Measurements from ENCODE around the gene PTPRN2. TPM values are rescaled to one million over a fixed set of nuclear protein-coding genes. Genes with fewer than 3 reads are reported as not detected.
"Not testable (repeated sequence)": the region's sequence is repeated elsewhere in the genome, so short reads cannot be mapped to it uniquely, and the experiment has no call there.

The PTPRN2 gene
- polyA plus RNA-seq, 1 of the 3 experiments (the other 2 are of a cell fraction) = 4.0 TPM

GRCh38 chr7:158348446-158348845, 239.2 kb downstream of the PTPRN2 start:
- H4K20me1 ChIP-seq (ENCODE audit: insufficient read depth) = no peaks in the 10 kb centered on the region
- H3K27ac ChIP-seq (ENCODE audit: low read depth in 2 of 2, low read length in 1 of 2) = no peak overlapping the region
- H3K9ac ChIP-seq = no peak overlapping the region
- no peaks in the 10 kb centered on the region for H3K27me3 ChIP-seq (ENCODE audit: insufficient read depth)
- H3K4me1 ChIP-seq (ENCODE audit: control insufficient read depth in 1 of 2, insufficient read depth in 2 of 2, low read depth in 1 of 2, low read length in 1 of 2) = peaks cover 0 to 5% of the 10 kb centered on the region in 2 experiments; a peak in 1 of 4 replicates
- H2AFZ ChIP-seq (ENCODE audit: low read depth) = no peak overlapping the region
- 30% methylated on average over 3 of the region's 3 CpGs for WGBS (ENCODE audit: low lambda C conversion rate)
- no peaks in the 10 kb centered on the region for H3F3A ChIP-seq (replicated peaks; ENCODE audit: insufficient read depth)
- DNase-seq = no peak
- no peak overlapping the region for H3K4me2 ChIP-seq
- ChIA-PET CTCF (no interaction called here), POLR2A (no interaction called here)
- H3K9me2 ChIP-seq = no peaks in the 10 kb centered on the region
- TF ChIP-seq FOXJ3 (CRISPR knock-in tag; IDR thresholded peaks at IDR 0.05) (no peak), MAX (IDR thresholded peaks at IDR 0.05; ENCODE audit: low read depth) (no peak), ZBTB33 (IDR thresholded peaks at IDR 0.05; ENCODE audit: borderline replicate concordance, low read depth) (no peak), TEAD4 (IDR thresholded peaks at IDR 0.05; ENCODE audit: borderline replicate concordance, insufficient read depth) (no peak)
- H3K79me2 ChIP-seq (ENCODE audit: insufficient read depth) = no peaks in the 10 kb centered on the region
- no peaks in the 10 kb centered on the region for H3K9me3 ChIP-seq
- H3K36me3 ChIP-seq (replicated peaks in 1 of 2; ENCODE audit: control insufficient read depth in 1 of 2, insufficient read depth in 2 of 2, low read length in 1 of 2) = no peaks in the 10 kb centered on the region
- H3K4me3 ChIP-seq (ENCODE audit: low read depth in 2 of 2, low read length in 1 of 2) = no peak overlapping the region

- H3K27ac ChIP-seq (ENCODE audit: low read depth in 2 of 2, low read length in 1 of 2); H3K4me1 ChIP-seq (ENCODE audit: control insufficient read depth in 1 of 2, insufficient read depth in 2 of 2, low read depth in 1 of 2, low read length in 1 of 2); CTCF ChIA-PET; H3K79me2 ChIP-seq (ENCODE audit: insufficient read depth); POLR2A ChIA-PET; H4K20me1 ChIP-seq (ENCODE audit: insufficient read depth); H3K9ac ChIP-seq; H3K9me3 ChIP-seq; H3K36me3 ChIP-seq (replicated peaks in 1 of 2; ENCODE audit: control insufficient read depth in 1 of 2, insufficient read depth in 2 of 2, low read length in 1 of 2); H3K9me2 ChIP-seq; H2AFZ ChIP-seq (ENCODE audit: low read depth); H3K27me3 ChIP-seq (ENCODE audit: insufficient read depth); DNase-seq; H3K4me2 ChIP-seq; H3F3A ChIP-seq (replicated peaks; ENCODE audit: insufficient read depth); H3K4me3 ChIP-seq (ENCODE audit: low read depth in 2 of 2, low read length in 1 of 2): not testable (repeated sequence)
- 23% methylated on average over 4 of the region's 4 CpGs for WGBS (ENCODE audit: low lambda C conversion rate)
Measured at GRCh38 chr7:158348039-158348438, 239.6 kb downstream of the PTPRN2 start.

- DNase-seq = no peak
- Histone ChIP-seq H3K27ac (ENCODE audit: low read depth in 2 of 2, low read length in 1 of 2) (no peak overlapping the region), H3K9me3 (no peaks in the 10 kb centered on the region), H4K20me1 (ENCODE audit: insufficient read depth) (no peaks in the 10 kb centered on the region), H3K79me2 (ENCODE audit: insufficient read depth) (no peaks in the 10 kb centered on the region), H3F3A (replicated peaks; ENCODE audit: insufficient read depth) (no peaks in the 10 kb centered on the region), H3K4me1 (ENCODE audit: control insufficient read depth in 1 of 2, insufficient read depth in 2 of 2, low read depth in 1 of 2, low read length in 1 of 2) (no peaks in the 10 kb centered on the region; a peak in 1 of 4 replicates), H3K27me3 (ENCODE audit: insufficient read depth) (no peaks in the 10 kb centered on the region), H3K4me3 (ENCODE audit: low read depth in 2 of 2, low read length in 1 of 2) (no peak overlapping the region), H3K4me2 (no peak overlapping the region), H3K9me2 (no peaks in the 10 kb centered on the region), H2AFZ (ENCODE audit: low read depth) (no peak overlapping the region), H3K36me3 (replicated peaks in 1 of 2; ENCODE audit: control insufficient read depth in 1 of 2, insufficient read depth in 2 of 2, low read length in 1 of 2) (no peaks in the 10 kb centered on the region), H3K9ac (no peak overlapping the region)
- CTCF ChIA-PET = interaction anchor here (0.7 to 0.9 kb wide), 2 partner anchors 9 to 270 kb away, joined by 3 read pairs; no protein-coding TSS in a partner anchor
- POLR2A ChIA-PET = no interaction called here
- WGBS (ENCODE audit: low lambda C conversion rate) = 29% methylated on average over 6 of the region's 6 CpGs
- TF ChIP-seq RCOR1 (IDR thresholded peaks at IDR 0.05; ENCODE audit: low read length) (no peak), USF1 (IDR thresholded peaks at IDR 0.05; ENCODE audit: borderline replicate concordance, low read depth) (no peak), YY1 (IDR thresholded peaks at IDR 0.05; ENCODE audit: low read depth) (no peak), CTCF (IDR thresholded peaks at IDR 0.05) (no peak), POLR2AphosphoS5 (IDR thresholded peaks at IDR 0.05; ENCODE audit: low read depth, low read length) (no peak), TEAD4 (IDR thresholded peaks at IDR 0.05; ENCODE audit: borderline replicate concordance, insufficient read depth) (no peak), GABPA (IDR thresholded peaks at IDR 0.05; ENCODE audit: low read depth) (no peak), RXRA (IDR thresholded peaks at IDR 0.05; ENCODE audit: borderline replicate concordance, low read depth) (no peak), USF2 (IDR thresholded peaks at IDR 0.05; ENCODE audit: borderline replicate concordance, low read depth, low read length) (no peak), TCF12 (IDR thresholded peaks at IDR 0.05) (no peak), RAD21 (IDR thresholded peaks at IDR 0.05; ENCODE audit: low read length) (no peak), NFIC (IDR thresholded peaks at IDR 0.05; ENCODE audit: borderline replicate concordance) (no peak), PBX3 (IDR thresholded peaks at IDR 0.05) (no peak), SMC3 (IDR thresholded peaks at IDR 0.05; ENCODE audit: low read depth, low read length) (no peak)
Measured at GRCh38 chr7:158345731-158346130, 241.9 kb downstream of the PTPRN2 start.
